Transverse colon (tissue), 4 donors: ENCODE results near the gene ZNF674. TPM values are rescaled to one million over a fixed set of nuclear protein-coding genes. Genes with fewer than 3 reads are reported as not detected.

Experiments
- DNase-seq: peaks from one replicate; pipeline ENCODE4 v3.0.0-alpha.2; 2019
- H3K27ac ChIP-seq, 4 donors: fragments of 200-600 bp; sonication (generic); 2 replicates each; pipeline ENCODE4 v1.5.1; 2016 to 2018; ENCODE audit warnings: inconsistent platforms in 4 of 4
- H3K27me3 ChIP-seq: fragments of 200-600 bp; sonication (generic); 2 replicates; pipeline ENCODE4 v1.5.1; 2017; ENCODE audit warnings: inconsistent platforms
- H3K36me3 ChIP-seq, 4 donors: fragments of 200-600 bp; sonication (generic); 2 replicates each; pipeline ENCODE4 v1.5.1; 2017 to 2019; ENCODE audit warnings: inconsistent platforms in 4 of 4
- H3K4me1 ChIP-seq, 4 donors: fragments of 200-600 bp; sonication (generic); 2 replicates each; pipeline ENCODE4 v1.5.1; 2017 to 2020; ENCODE audit warnings: inconsistent platforms in 4 of 4
- H3K4me3 ChIP-seq, 4 donors: fragments of 200-600 bp; sonication (generic); 1 replicate in 1 of 4; 2 replicates in 3 of 4; pipeline versions ENCODE4 v1.5.1 to v1.6.1; 2017 to 2019; ENCODE audit warnings: inconsistent platforms in 4 of 4
- H3K9me3 ChIP-seq, 2 donors: fragments of 200-600 bp; sonication (generic); 2 replicates each; pipeline ENCODE4 v1.5.1; 2017 to 2019; ENCODE audit warnings: inconsistent platforms in 2 of 2
- EP300 ChIP-seq: sonication (generic); formaldehyde crosslinking; IDR thresholded peaks from one replicate; pipeline ENCODE4 v1.6.1; 2017; ENCODE audit warnings: antibody characterized with exemption, low read depth
- POLR2A ChIP-seq: fragments of 450-650 bp; IDR thresholded peaks from one replicate; pipeline ENCODE4 v1.6.1; 2016; ENCODE audit warnings: antibody characterized with exemption, mild to moderate bottlenecking, moderate library complexity
- POLR2AphosphoS5 ChIP-seq, 3 donors: sonication (generic); formaldehyde crosslinking; IDR thresholded peaks; one replicate each; pipeline ENCODE4 v1.6.1; 2016; ENCODE audit warnings: antibody characterized with exemption in 3 of 3
- WGBS, 2 donors: methylation state at CpG; one replicate each; pipeline ENCODE4 v1.1.5; 2018; ENCODE audit warnings: low coverage in 1 of 2; 5-methylcytosine and 5-hydroxymethylcytosine counted together
- in situ Hi-C, 4 donors: fragments of 200-750 bp; cut with MboI; loops; one replicate each; pipeline versions ENCODE4 v1.15.0 to v1.15.1; 2017; ENCODE audit warnings: low sequenced_read_pairs in 3 of 4, low pct_ligation_motif_present in 1 of 4, low pct_unique_long_range_greater_than_20kb in 1 of 4
- intact Hi-C: fragments of 100-400 bp; cut with DNase I; formaldehyde crosslinking; loops from one replicate; pipeline ENCODE4 v1.15.1; 2023; ENCODE audit warnings: low total_unique reads
- total RNA-seq, 4 donors: library from RNA; depleted of rRNA; stranded (reverse); fragments of >200 nt; gene quantifications; one replicate each; pipeline ENCODE4 v1.1.0, GENCODE V29; 2016
- TF ChIP-seq, protein P1 (sequence below), 5 experiments: fragments of 200-600 bp in 3 of 5; fragments of 450-650 bp in 2 of 5; sonication (generic) in 3 of 5; IDR thresholded peaks; 1 replicate in 2 of 5; 2 replicates in 3 of 5; pipeline ENCODE4 v1.5.1; 2016 to 2017; ENCODE audit warnings: antibody characterized with exemption in 5 of 5, inconsistent platforms in 3 of 5, mild to moderate bottlenecking in 2 of 5, moderate library complexity in 1 of 5

The ZNF674 gene
- total RNA-seq, 4 donors from 2014 or later = 0.37 to 11.0 (median 5.6) TPM

DNA sequence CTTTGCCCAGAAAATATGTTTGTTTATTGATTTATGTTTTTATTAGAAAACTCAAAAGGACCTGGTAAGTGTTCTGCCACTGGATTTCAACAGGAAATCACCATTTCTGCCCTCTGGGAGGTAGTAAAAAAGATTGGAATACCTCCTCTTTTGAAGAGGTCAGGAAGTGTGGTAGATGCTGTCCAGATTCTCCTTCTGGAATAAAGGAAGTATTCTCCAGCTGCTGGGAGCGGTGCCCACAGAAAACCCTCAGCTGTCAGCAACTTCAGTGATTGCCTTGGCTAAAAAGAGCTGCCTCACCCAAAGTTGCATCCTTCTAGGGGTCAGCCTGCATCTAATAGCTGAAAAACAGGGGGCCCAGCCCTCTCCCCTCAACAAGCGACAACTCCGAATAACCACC is 13.8 kb upstream of the ZNF674 start:
- intact Hi-C loops = no loop called here
- in situ Hi-C loops = loop anchor here in 1 of 4 donors (25.0 kb wide), 1 partner anchor 228 kb away; no protein-coding TSS in a partner anchor

DNA sequence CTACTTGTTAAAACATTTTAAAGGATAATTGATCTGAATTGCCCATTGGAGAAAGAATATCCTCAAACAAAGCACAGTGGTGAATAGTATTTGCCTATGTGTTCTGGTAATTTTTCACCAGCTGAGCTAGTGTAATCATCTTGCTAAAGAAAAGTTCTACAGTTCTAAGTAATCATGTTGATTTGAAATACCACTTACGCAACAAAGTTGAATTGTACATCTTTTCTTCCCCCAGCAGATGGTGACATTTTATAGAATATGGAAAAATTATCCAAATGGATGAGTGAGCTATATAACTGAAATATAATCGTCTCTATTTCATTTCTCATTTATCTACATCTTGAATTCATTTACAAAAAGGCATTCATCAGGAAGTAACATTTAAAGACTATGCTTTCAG is 9.7 kb upstream of the ZNF674 start:
- 37% methylated on average over 2 of the region's 2 CpGs; no CpG with 5 or more reads in 1 of the 2 donors for WGBS, 2 donors
- Histone ChIP-seq H3K27me3 (no peaks in the 10 kb centered on the region), H3K4me3 (no peak overlapping the region), H3K27ac (no peak overlapping the region), H3K9me3 (no peaks in the 10 kb centered on the region), H3K4me1 (no peaks in the 10 kb centered on the region), H3K36me3 (no peaks in the 10 kb centered on the region)
- in situ Hi-C loops = loop anchor here in 1 of 4 donors (25.0 kb wide), 1 partner anchor 232 kb away; no protein-coding TSS in a partner anchor
- intact Hi-C loops = no loop called here
- TF ChIP-seq, protein P1, sequence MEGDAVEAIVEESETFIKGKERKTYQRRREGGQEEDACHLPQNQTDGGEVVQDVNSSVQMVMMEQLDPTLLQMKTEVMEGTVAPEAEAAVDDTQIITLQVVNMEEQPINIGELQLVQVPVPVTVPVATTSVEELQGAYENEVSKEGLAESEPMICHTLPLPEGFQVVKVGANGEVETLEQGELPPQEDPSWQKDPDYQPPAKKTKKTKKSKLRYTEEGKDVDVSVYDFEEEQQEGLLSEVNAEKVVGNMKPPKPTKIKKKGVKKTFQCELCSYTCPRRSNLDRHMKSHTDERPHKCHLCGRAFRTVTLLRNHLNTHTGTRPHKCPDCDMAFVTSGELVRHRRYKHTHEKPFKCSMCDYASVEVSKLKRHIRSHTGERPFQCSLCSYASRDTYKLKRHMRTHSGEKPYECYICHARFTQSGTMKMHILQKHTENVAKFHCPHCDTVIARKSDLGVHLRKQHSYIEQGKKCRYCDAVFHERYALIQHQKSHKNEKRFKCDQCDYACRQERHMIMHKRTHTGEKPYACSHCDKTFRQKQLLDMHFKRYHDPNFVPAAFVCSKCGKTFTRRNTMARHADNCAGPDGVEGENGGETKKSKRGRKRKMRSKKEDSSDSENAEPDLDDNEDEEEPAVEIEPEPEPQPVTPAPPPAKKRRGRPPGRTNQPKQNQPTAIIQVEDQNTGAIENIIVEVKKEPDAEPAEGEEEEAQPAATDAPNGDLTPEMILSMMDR (IDR thresholded peaks at IDR 0.05) = peak in 3 of 5 experiments; percentile 17 to 27 (median 20)
- TF ChIP-seq POLR2A = no peak
- no peak for TF ChIP-seq POLR2AphosphoS5 (IDR thresholded peaks at IDR 0.05)
- DNase-seq = no peak

More for the DNA sequence above, 13.8 kb upstream of the ZNF674 start:
- TF ChIP-seq, protein P1 (IDR thresholded peaks at IDR 0.05) = no peak
- TF ChIP-seq POLR2AphosphoS5 (IDR thresholded peaks at IDR 0.05) (no peak), EP300 (no peak), POLR2A (no peak)
- Histone ChIP-seq H3K27me3 (no peaks in the 10 kb centered on the region), H3K9me3 (no peaks in the 10 kb centered on the region), H3K4me1 (peaks cover 0 to 5% (median 0%) of the 10 kb centered on the region in 4 donors), H3K4me3 (no peak overlapping the region), H3K36me3 (no peaks in the 10 kb centered on the region), H3K27ac (no peak overlapping the region)
- DNase-seq = no peak
- 93% methylated on average over 3 of the region's 3 CpGs; no CpG with 5 or more reads in 1 of the 2 donors for WGBS, 2 donors

DNA sequence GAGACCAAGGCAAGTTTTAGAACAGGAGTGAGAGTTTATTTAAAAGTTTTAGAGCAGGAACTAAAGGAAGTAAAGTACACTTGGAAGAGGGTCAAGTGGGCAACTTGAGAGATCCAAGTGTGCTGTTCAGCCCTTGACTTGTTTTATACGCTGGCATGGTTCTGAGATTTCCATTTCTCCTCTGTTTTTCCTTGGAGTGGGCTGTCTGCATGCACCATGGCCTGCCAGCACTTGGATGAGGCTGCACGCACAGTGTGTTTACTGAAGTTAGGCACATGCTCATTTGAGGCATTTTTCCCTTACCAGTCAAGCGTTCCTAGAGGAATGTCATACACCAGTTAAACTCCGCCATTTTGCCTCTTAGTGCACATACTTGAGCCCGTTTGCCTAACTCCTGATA is 8.7 kb upstream of the ZNF674 start:
- WGBS, 2 donors = 84 to 86% methylated on average over 1 to 5 of the region's 5 CpGs
- DNase-seq = no peak
- Histone ChIP-seq H3K4me3 (no peak overlapping the region), H3K27ac (no peak overlapping the region), H3K27me3 (no peaks in the 10 kb centered on the region), H3K36me3 (no peaks in the 10 kb centered on the region), H3K4me1 (no peaks in the 10 kb centered on the region), H3K9me3 (no peaks in the 10 kb centered on the region)
- intact Hi-C loops = no loop called here
- in situ Hi-C loops = loop anchor here in 1 of 4 donors (25.0 kb wide), 1 partner anchor 233 kb away; no protein-coding TSS in a partner anchor
- no peak for TF ChIP-seq POLR2AphosphoS5 (IDR thresholded peaks at IDR 0.05)
- TF ChIP-seq, protein P1 (IDR thresholded peaks at IDR 0.05) = no peak
- TF ChIP-seq POLR2A = no peak
- TF ChIP-seq EP300 = no peak

DNA sequence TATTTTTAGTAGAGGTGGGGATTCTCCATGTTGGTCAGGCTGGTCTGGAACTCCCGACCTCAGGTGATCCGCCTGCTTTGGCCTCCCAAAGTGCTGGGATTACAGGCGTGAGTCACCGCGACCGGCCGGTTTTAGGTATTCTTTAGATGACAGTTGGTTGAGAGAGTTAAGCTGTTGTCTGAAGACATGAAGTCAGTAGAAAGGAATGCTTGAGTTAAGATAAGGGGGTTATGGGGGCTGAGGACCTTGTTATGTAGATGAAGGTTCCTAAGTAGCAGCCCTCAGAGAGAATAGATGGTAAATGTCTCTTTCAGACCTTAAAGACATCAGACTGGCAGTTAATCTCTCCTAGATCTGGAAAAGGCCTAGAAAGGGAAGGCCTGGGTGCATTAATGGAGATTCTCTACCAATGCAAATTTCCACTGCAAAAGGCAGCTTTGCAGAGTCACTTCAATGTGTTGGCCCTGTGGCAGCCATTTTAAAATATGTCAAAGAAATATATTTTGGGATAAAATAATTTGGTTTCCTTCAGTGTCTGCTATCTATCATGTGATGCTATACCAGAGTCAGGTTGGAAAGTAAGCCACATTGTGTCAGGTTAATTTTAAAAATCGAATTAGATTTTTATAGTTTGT is 6.4 kb upstream of the ZNF674 start:
- intact Hi-C loops (no loop called here), in situ Hi-C loops (loop anchor here in 1 of 4 donors (25.0 kb wide), 1 partner anchor 236 kb away; no protein-coding TSS in a partner anchor)
- Histone ChIP-seq H3K9me3 (no peaks in the 10 kb centered on the region), H3K36me3 (no peaks in the 10 kb centered on the region), H3K4me1 (peaks cover 0 to 5% (median 2%) of the 10 kb centered on the region in 4 donors), H3K27ac (no peak overlapping the region), H3K4me3 (no peak overlapping the region), H3K27me3 (no peaks in the 10 kb centered on the region)
- TF ChIP-seq POLR2A = no peak
- TF ChIP-seq EP300 = no peak
- TF ChIP-seq, protein P1 (IDR thresholded peaks at IDR 0.05) = no peak
- no peak for TF ChIP-seq POLR2AphosphoS5 (IDR thresholded peaks at IDR 0.05)
- no peak for DNase-seq
- WGBS, 2 donors = 86 to 97% methylated on average over 6 to 8 of the region's 8 CpGs
